Activated gamma-delta T cell treated with anti-CD3 and anti-CD28 coated beads, Interleukin-2, amount 50 U/mL, for 16 hours (primary cell): ENCODE measurements around the gene IFITM10.

Source experiments
- DNase-seq: peaks from one replicate; pipeline ENCODE4 v3.0.0-alpha.2; 2020; ENCODE audit warnings: low read depth

IFITM10 gene

GRCh38 chr11:1751531-1751921 lies 1.1 kb upstream of the IFITM10 start:
- DNase-seq = no peak

GRCh38 chr11:1750840-1751530 lies 590 bp upstream of the IFITM10 start:
- DNase-seq = no peak

DNA sequence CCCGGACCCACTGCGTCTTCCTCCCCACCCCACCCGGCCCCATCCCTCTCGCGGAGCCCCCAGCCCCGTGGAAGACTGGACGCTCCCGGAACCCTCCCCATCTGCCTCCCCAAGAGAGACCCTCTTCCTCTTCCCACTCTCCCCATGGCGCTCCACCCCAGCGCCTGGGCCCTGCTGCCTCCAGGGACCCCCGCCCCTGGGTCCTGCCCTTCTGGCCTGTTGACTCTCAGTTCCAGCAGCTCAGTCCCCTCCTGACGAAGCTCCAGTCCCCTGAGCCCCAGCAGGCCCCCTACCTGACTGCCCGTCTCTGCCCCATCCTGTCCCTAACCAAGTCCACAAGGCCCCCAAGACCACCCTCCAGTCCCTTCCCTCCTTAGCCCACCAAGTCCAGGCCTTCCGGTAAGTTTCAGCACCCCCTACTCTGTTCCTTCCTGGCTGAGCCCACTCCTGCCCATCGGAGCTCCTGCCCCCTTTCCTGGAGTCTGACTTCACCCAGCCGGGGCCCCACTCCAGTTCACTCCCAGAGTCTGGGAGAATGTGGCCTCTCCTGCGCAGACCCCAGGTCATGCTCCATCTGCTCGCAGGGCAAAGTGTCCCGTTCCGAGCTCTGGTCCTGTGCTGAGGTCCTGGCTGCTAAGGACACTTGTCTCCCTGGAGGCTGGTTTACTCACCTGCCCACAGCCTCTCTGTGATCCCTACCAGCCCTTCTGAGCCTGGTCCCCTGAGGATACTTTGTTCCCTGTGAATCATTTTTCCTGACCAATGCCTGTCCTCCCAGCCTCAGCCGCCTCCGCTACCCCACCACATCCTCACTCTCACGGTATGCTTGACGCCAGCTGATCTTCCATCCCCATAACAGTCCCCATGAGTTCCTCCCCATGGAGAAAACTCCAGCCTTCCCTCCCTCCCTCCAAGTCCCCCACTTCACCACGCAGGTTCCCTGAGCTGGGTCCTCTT lies 722 bp downstream of the IFITM10 start:
- DNase-seq = no peak

- DNase-seq = no peak
Measured at GRCh38 chr11:1748636-1749394, 1.6 kb downstream of the IFITM10 start.

- no peak for DNase-seq
Measured at GRCh38 chr11:1747753-1748635, 2.4 kb downstream of the IFITM10 start.

GRCh38 chr11:1746956-1747752 lies 3.2 kb downstream of the IFITM10 start:
- DNase-seq = no peak

- no peak for DNase-seq
Measured at GRCh38 chr11:1746511-1746931, 3.9 kb downstream of the IFITM10 start.

GRCh38 chr11:1745701-1746320 lies 4.6 kb downstream of the IFITM10 start:
- no peak for DNase-seq

DNA sequence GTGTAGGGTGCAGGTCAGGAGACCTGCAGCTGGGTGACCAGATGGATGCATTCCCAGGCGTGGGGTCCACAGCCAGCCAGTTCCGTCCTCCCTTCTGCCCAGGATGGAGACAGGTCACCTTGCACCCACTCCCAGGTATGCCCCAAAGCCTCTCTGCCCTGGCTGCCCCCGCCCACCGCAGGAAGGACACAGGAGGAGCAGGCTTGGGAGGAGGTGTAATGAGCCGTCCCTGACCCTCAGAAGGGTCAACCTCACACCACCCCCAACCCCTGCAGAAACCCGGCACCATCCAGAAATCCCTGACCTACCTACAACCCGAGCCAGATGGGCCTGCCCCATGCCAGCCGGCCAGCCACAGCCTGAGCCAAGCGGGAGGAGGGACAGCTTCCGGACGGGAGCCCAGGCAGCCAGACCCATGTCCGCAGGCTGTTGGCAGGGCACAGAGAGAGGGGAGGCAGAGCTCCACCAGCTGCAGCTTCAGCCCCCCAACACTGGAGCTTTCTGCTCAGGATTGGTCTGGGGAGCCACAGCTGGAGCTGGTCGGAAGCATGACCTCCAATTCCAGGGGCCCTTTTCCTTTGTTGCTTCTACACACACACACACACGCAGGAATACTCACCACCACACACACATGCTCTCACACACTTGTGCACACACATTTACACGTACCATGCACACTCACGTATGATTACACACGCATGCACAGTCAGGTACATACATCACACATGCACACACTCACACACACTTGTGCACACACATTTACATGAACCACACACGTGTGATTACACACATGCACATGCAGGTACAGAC lies 5.3 kb downstream of the IFITM10 start:
- no peak for DNase-seq

DNA sequence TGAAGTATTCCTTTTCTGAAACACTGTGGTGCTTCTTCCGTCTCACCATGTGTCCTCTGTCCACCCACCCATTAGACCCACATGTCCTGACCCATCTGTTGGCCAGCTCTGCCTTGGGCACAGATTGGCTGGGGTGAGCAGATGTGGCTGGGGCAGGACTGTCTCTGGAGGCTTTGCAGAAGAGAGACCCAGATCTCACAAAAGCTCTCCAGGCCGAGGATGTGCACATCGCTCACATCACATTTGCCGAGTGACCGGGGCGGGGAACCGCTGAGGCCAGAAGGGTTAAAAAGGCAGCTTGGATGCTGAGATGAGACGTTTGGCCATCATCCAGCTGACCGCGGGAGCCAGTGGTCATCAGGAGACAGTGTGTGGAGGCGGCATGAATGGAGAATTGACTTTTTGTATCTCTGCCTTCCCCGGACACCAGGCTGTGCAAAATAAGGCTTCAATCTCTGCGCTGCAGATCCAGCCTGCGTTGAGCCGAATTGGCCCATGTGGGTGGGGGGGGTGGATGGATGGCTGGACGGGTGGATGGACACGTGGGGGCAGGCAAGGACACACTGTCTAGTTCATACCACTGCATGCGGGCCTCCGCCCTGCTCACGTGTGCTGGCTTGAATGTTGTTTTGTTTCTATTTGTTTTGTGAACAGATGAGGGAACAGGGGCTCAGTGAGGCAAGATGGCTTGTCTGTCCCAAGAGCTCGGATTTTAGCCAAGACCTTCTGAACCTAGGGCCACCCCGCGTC lies 6.1 kb downstream of the IFITM10 start:
- DNase-seq = no peak

DNA sequence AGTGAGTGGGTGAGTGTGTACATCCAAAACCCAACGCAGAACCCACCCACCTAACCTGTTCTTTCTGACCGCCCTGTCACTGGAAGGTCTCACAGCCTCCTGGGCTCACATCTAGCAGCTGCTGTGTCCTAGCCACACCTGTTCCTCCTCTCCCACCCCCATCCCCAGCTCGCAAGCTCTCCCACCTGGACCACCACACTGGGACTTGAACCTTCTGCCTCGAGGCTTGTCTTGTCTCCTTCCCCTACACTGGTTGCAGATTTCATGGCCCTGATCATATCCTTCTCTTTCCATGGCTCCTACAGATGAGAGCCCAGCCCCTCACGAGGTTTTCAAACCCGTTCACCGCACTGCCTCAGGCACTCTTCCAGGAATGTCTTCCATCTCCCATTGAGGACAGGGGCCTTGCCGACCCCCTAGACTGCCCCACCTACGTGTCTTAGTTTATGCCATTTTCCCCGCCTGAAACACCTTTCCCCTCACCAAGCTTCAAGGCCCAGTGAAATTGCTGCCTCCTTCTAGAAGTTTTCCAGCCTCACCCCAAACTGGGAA lies 6.7 kb downstream of the IFITM10 start:
- DNase-seq = no peak

DNA sequence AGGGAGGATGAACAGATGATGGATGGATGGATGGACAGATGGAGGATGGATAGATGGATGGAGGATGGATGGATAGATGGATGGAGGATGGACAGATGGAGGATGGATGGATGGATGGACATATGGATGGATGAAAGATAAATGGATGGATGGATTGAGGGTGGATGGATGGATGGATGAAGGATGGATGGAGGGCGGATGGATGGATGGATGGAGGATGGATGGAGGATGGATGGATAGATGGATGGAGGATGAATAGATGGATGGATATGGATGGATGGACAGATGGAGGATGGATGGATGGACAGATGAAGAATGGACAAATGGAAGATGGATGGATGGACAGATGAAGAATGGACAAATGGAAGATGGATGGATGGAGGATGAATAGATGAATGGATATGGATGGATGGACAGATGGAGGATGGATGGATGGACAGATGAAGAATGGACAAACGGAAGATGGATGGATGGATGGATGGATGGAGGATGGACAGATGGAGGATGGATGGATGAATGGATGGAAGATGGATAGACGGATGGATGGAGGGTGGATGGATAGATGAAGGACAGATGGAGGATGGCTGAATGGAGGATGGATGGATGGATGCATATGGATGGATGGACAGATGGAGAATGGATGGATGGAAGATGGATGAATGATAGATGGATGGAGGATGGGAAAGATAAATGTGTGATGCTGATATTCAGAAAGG lies 7.4 kb downstream of the IFITM10 start:
- DNase-seq = no peak

- no peak for DNase-seq
Measured at GRCh38 chr11:1742371-1742770, 8.0 kb downstream of the IFITM10 start.

- DNase-seq = no peak
Measured at GRCh38 chr11:1741741-1742140, 8.7 kb downstream of the IFITM10 start.

- no peak for DNase-seq
Measured at GRCh38 chr11:1740786-1741530, 9.4 kb downstream of the IFITM10 start.

DNA sequence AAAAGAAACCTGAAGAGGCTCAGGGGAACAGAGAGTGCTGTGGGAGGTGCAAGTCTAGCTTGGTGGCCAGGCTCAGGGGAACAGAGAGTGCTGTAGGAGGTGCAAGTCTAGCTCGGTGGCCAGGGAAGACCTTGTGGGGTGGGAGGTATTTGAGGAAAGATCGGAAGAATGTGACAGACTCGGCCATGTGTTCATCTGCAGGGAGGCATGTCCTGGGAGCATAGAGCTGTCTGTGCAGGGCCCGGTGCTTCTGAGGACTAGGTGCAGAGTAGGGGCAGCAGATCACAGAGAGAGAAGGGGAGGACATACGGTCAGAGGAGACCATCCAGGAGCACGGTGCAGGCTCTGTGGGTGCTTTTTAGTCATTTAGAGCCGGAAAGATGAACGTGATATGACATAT lies 10.8 kb downstream of the IFITM10 start:
- DNase-seq = no peak

DNA sequence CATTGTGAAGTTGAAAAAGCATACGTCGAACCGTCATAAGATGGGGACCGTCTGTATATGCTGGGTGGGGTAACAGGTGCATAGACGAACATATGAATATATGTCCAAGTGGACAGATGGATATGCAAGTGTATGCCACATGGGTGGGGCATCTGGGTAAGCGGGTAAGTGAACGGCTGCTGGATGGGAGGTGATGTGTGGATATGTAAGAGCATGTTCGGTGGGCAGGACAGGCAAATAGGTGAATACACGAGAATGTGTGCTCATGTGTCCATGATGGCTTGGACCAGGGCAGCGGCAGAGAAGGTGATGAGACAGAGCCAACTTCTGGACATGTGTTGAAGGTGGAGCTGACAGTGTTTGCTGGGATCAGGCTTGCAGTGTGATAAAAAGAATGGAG lies 12.0 kb downstream of the IFITM10 start:
- no peak for DNase-seq
